PFSK-1 (cell line): ENCODE measurements around the gene MAFF.

ENCODE experiments used
- REST ChIP-seq, 2 experiments: IDR thresholded peaks; 2 replicates each; pipeline versions ENCODE4 v1.6.1 to v1.8.0; 2011 to 2012; ENCODE audit warnings: low read depth in 2 of 2, low read length in 2 of 2, control low read depth in 1 of 2, inconsistent platforms in 1 of 2, mild to moderate bottlenecking in 1 of 2, moderate library complexity in 1 of 2; ENCODE audit not compliant: insufficient read depth in 1 of 2
- SIN3A ChIP-seq: IDR thresholded peaks from 2 replicates; pipeline ENCODE4 v1.6.1; 2012; ENCODE audit warnings: mild to moderate bottlenecking, low read length, moderate library complexity, borderline replicate concordance; ENCODE audit not compliant: insufficient read depth
- TAF1 ChIP-seq: IDR thresholded peaks from 2 replicates; pipeline ENCODE4 v1.6.1; 2012; ENCODE audit warnings: low read length, control low read depth, borderline replicate concordance; ENCODE audit not compliant: insufficient read depth

DNA sequence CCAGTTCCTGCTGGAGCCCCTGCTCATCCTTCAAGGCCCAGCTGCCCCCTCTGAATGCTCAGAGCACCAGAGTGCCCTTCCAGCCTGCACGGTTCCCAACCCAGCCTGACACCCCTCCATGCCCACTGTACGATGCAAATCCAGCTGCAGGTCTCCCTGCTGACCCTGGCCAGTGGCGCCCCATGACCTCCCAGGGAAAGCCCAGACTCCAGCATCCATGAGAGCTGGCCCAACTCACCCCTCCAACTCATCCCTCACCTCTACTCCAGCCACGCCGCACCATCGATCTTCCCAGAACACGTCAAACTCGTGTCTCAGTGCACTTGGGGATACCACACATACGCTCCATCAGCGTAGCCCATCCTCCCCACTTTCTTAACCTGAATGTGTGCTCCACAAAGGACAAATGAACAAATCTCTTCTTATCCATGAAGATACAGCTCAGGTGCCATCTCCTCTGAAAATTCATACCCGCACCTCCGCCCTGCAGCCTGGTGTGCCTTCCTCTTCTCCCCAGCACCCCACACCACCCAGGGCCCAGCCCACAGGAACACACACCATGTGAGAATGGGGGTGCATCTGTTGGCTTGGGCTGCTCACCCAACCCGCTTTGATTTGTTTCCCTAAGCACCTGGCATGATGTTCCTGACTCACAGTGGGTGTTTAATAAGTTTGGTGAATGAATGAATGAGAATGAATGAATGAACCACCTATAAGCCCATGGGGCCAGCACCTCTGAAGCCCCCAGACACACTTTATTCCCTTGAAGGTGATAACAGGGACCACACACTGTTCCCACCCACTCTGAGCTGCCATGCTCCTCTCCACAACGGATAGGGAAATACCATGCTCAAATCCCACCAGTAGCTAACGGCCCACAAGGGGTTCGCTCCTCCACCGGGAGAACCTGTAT, 26.3 kb upstream of the MAFF start:
- no peak for TF ChIP-seq SIN3A
- no peak for TF ChIP-seq REST (IDR thresholded peaks at IDR 0.05; ENCODE audit: insufficient read depth in 1 of 2, low read depth in 2 of 2, low read length in 2 of 2)
- no peak for TF ChIP-seq TAF1
